Inferior parietal cortex (tissue), 1 donor: ENCODE data around the gene SERPINA3.
"Not testable (repeated sequence)": the region's sequence is repeated elsewhere in the genome, so short reads cannot be mapped to it uniquely, and the experiment has no call there.

Experiments used
- DNase-seq: peaks from one replicate; pipeline ENCODE4 v3.0.0-alpha.2; 2016; ENCODE audit errors: extremely low spot score

The SERPINA3 gene

DNA sequence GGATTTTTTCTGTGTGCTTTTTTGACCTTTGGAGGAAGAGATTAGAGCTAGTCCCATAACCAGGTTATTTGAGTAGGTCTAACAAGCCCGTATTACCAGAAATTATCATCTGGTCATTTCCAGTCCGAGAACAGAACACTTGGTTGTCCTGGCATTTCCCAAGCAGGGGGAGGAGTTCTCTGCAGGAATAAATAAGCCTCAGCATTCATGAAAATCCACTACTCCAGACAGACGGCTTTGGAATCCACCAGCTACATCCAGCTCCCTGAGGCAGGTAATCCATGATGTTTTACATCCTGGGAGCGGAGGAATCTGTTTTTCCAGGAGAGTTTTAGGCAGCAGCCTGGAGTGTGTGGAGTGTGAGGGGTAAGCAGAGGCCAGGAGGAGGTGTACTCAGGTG lies at the start of gene SERPINA3:
Gene SERPINA3, plus strand, starts transcription at position 218 of the 400 bp plus-strand sequence. CDS start 2,051 bp downstream, outside the sequence.
- DNase-seq = no peak

GRCh38 chr14:94562941-94563883 lies 49.0 kb upstream of the SERPINA3 start:
- DNase-seq = no peak

GRCh38 chr14:94564381-94564780 lies 47.8 kb upstream of the SERPINA3 start:
- no peak for DNase-seq

- DNase-seq = no peak
Measured at GRCh38 chr14:94568186-94568585, 44.0 kb upstream of the SERPINA3 start.

- DNase-seq = no peak
Measured at GRCh38 chr14:94569381-94570001, 42.7 kb upstream of the SERPINA3 start.

DNA sequence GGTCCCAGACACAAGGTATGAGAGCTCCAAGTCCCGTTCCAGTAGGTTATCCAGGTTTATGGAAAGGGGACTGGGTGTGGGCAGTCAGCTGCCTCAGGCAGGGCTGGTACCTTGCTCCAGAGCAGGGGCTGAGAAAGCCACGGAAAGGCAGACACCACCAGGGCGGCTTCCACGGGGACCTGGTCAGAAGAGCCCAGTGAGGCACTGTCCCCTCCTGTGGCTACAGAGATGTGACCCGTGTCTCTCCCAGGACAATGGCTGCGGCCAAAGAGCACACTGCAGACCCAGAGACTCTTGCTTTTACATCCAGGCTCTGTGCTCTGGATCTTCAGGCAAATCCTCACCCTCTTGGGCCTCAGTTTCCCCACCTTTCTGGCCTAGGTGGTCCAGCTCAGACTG lies 42.2 kb upstream of the SERPINA3 start:
- DNase-seq = no peak

- no peak for DNase-seq
Measured at GRCh38 chr14:94570440-94570839, 41.8 kb upstream of the SERPINA3 start.

- no peak for DNase-seq
Measured at GRCh38 chr14:94571395-94571794, 40.8 kb upstream of the SERPINA3 start.

- no peak for DNase-seq
Measured at GRCh38 chr14:94571950-94572349, 40.2 kb upstream of the SERPINA3 start.

- no peak for DNase-seq
Measured at GRCh38 chr14:94572637-94573303, 39.4 kb upstream of the SERPINA3 start.

DNA sequence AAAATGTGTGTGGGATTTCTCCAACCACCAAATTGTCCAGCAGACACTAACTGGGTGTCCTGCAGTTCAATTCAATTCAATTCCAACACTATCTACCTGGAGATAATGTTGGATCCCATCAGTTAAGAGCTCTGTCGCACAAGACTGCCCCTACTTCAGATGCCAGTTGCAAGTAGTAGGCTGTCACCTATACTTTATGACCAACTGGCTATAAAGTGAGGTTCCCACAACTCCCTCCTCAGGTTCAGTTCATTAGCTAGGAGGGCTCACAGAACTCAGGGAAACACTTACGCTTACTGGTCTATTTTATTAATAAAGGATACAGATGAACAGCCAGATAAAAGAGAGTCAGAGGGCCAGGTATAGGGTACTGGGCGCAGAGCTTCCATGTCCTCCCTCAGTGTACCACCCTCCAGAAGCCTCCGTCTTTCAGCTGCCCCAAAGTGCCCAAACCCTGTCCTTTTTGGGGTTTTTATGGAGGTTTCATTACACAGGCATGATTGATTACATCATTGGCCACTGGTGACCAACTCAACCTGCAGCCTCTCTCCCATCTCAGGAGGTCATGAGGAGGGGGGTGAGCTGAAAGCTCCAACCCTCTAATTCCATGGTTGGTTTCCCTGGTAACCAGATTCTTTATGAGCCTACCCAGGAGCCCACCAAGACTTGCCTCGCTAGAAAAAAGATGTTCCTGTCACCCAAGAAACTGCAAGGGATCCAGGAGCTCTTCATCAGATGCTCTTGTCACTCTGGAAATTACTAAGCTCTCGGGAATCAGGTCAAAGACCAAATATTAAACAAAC lies 38.5 kb upstream of the SERPINA3 start:
- no peak for DNase-seq

- no peak for DNase-seq
Measured at GRCh38 chr14:94574336-94574735, 37.9 kb upstream of the SERPINA3 start.

DNA sequence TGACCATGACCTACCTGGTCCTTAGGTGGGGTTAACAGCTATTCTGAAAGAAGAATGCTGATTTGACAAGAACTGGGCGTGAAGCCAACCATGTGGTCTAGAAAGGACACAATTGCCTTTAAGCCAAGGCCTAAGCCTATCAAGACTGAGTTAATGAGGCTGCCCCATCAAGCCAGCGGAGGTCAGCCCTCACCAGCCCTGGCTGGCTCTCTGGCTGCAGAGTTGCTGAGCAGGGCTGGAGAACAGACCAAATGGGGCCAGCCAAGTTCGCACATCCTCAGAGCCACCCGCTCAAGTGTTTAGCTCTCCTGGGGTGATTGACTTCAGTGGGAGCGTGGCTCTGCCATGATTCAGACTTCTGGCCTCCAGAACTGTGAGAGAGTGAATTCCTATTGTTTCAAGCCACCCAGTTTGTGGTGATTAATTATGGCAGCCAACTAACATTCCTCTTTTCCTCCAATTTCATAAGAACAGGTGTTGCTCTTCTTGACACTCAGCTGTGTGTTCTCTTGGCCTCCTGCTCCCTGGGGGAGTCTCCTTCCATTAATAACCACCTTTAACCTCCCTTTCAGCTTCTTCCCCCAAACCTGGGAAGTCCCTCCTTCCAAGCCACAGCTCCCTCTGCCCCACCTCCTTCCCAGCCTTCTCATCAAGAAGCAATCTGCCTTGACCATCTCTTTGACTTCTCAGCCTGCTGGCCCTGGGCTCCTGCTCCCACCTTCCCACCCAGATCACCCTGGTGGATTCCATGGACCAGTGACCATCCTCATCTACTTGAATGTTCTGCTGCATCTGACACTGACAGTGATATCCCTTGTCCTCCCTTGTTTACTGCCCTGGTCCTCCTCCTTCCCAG lies 36.2 kb upstream of the SERPINA3 start:
- no peak for DNase-seq

DNA sequence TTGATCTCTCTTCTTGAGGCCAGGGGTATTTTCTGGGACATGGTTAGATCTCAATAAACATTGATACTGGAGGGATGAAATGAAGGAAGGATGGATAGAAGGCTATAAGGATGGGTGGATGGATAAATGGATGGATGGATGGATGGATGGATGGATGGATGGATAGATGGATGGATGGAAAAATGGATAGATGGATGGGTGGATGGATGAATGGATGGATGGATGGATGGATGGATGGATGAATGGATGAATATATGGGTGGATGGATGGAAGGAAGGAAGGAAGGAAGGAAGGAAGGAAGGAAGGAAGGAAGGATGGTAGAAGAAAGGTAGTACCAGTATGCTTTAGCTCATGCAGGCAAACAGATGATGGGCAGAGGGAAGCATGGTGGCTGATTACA lies 34.7 kb upstream of the SERPINA3 start:
- DNase-seq = not testable (repeated sequence)

- no peak for DNase-seq
Measured at GRCh38 chr14:94578712-94579111, 33.5 kb upstream of the SERPINA3 start.

- DNase-seq = no peak
Measured at GRCh38 chr14:94581127-94581999, 30.8 kb upstream of the SERPINA3 start, which contains the start of gene SERPINA5. TSS of gene SERPINA5 (plus strand) at chr14:94581426. CDS start at chr14:94587363, 5,937 bp downstream.

DNA sequence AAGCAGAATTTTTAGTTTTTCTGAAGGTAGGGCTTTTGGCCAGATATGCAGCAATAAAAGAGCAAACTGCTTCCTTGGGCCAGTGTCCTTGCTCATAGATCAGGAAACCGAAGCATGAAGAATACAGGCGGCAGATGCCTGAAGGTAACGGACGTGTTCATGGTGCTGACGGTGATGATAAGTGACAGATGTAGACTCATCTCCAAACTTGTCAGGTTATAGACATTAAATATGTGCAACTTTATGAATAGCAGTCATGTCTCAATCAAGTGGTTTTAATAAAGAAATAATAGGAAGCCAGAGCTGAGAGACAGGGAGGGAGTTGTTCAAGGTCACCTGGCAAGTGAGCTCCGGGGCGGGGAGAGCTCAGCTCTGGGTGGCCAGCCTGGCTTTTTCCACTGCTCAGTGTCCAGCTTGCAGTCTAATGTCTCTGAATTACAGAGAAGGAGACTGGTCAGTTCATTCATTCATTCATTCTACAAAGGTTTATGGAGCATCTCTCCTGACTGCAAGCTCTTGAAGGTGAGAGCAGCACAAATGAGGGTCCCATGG lies 29.9 kb upstream of the SERPINA3 start:
- DNase-seq = no peak

GRCh38 chr14:94582851-94583250 lies 29.3 kb upstream of the SERPINA3 start:
- DNase-seq = no peak

GRCh38 chr14:94583557-94583956 lies 28.6 kb upstream of the SERPINA3 start:
- DNase-seq = no peak
